Endodermal cell (in vitro differentiated cells): ENCODE data around the gene DCLRE1C. TPM values are rescaled to one million over a fixed set of nuclear protein-coding genes. Genes with fewer than 3 reads are reported as not detected.
A peak's percentile ranks its signal among the peaks of the same experiment; 100 is the strongest.

Experiments
- DNase-seq: peaks from one replicate; pipeline ENCODE4 v3.0.0-alpha.2; 2017
- H3K27ac ChIP-seq: 2 replicates; pipeline ENCODE4 v1.5.1; 2013; ENCODE audit warnings: mild to moderate bottlenecking, low read depth, low read length, moderate library complexity
- H3K27me3 ChIP-seq: 2 replicates; pipeline ENCODE4 v1.6.1; 2013; ENCODE audit warnings: mild to moderate bottlenecking, low read length, moderate library complexity; ENCODE audit not compliant: insufficient read depth, control insufficient read depth, poor library complexity, severe bottlenecking
- H3K36me3 ChIP-seq: 2 replicates; pipeline ENCODE4 v1.7.0; 2013; ENCODE audit warnings: mild to moderate bottlenecking, low read length, moderate library complexity; ENCODE audit not compliant: control insufficient read depth, insufficient read depth
- H3K4me1 ChIP-seq: one replicate; pipeline ENCODE4 v1.7.0; 2013; ENCODE audit warnings: low read length; ENCODE audit not compliant: control insufficient read depth, insufficient read depth
- H3K4me3 ChIP-seq: 2 replicates; pipeline ENCODE4 v1.5.1; 2013; ENCODE audit warnings: mild to moderate bottlenecking, low read length, moderate library complexity
- H3K9ac ChIP-seq: 2 replicates; pipeline ENCODE4 v1.6.1; 2013; ENCODE audit warnings: mild to moderate bottlenecking, low read length, moderate library complexity; ENCODE audit not compliant: poor library complexity, severe bottlenecking; ENCODE audit errors: extremely low read depth
- H3K9me3 ChIP-seq: 2 replicates; pipeline ENCODE4 v1.6.1; 2013; ENCODE audit warnings: mild to moderate bottlenecking, low read length, moderate library complexity; ENCODE audit not compliant: control insufficient read depth
- H3K27ac Mint-ChIP-seq: 2 replicates; pipeline ENCODE4 v1.8.0; 2020; ENCODE audit warnings: mixed read lengths
- H3K27me3 Mint-ChIP-seq: 2 replicates; pipeline ENCODE4 v1.8.0; 2021; ENCODE audit warnings: mild to moderate bottlenecking, mixed read lengths; ENCODE audit not compliant: insufficient read depth
- H3K36me3 Mint-ChIP-seq: 2 replicates; pipeline ENCODE4 v1.8.0; 2020; ENCODE audit warnings: low read depth, mixed read lengths
- H3K4me1 Mint-ChIP-seq: 2 replicates; pipeline ENCODE4 v1.8.0; 2020; ENCODE audit warnings: mixed read lengths
- H3K4me3 Mint-ChIP-seq: 2 replicates; pipeline ENCODE4 v1.8.0; 2020; ENCODE audit warnings: mild to moderate bottlenecking, moderate library complexity, mixed read lengths
- H3K9me3 Mint-ChIP-seq: 2 replicates; pipeline ENCODE4 v1.8.0; 2020; ENCODE audit warnings: mild to moderate bottlenecking, mixed read lengths
- CTCF ChIP-seq: fragments of 200-600 bp; sonication (generic); conservative IDR thresholded peaks from 2 replicates; pipeline ENCODE4 v1.5.0; 2021; ENCODE audit warnings: antibody characterized with exemption, mild to moderate bottlenecking
- WGBS, 2 experiments: methylation state at CpG; one replicate each; pipeline versions ENCODE4 v1.1.5 to v1.1.7; 2013; ENCODE audit warnings: missing lambda C conversion rate in 2 of 2, mixed read lengths in 1 of 2; ENCODE audit not compliant: insufficient coverage in 1 of 2, insufficient read length in 1 of 2; 5-methylcytosine and 5-hydroxymethylcytosine counted together
- total RNA-seq, 2 donors: library from RNA; stranded (reverse); fragmentation: NEBNext Ultra II Directional in 1 of 2; extraction: Animal tissue kit (Norgen Biotek cat#: 25700) in 1 of 2; gene quantifications; 2 replicates in 1 of 2; 3 replicates in 1 of 2; pipeline ENCODE4 v1.2.1, GENCODE V29; 2021

DCLRE1C gene
- total RNA-seq, 2 donors from 2014 or later: 5.2 to 10.0 TPM

GRCh38 chr10:14954934-14955333 is 1.0 kb upstream of the DCLRE1C start:
- peaks cover 47% of the 10 kb centered on the region for H3K27me3 ChIP-seq
- H3K27ac ChIP-seq: no peak overlapping the region
- no peak for TF ChIP-seq CTCF
- no peak overlapping the region for H3K27ac Mint-ChIP-seq
- peaks cover 7% of the 10 kb centered on the region for H3K9me3 Mint-ChIP-seq
- peak overlapping the region; percentile 86 for H3K4me3 ChIP-seq
- WGBS, 2 experiments: 94 to 97% methylated on average over 18 to 19 of the region's 19 CpGs
- peaks cover 41% of the 10 kb centered on the region for H3K27me3 Mint-ChIP-seq
- H3K9me3 ChIP-seq: no peaks in the 10 kb centered on the region
- H3K36me3 Mint-ChIP-seq: peaks cover 4% of the 10 kb centered on the region
- peak overlapping the region; percentile 78 for H3K4me3 Mint-ChIP-seq
- no peaks in the 10 kb centered on the region for H3K4me1 ChIP-seq
- peaks cover 14% of the 10 kb centered on the region for H3K4me1 Mint-ChIP-seq
- DNase-seq: no peak
- no peaks in the 10 kb centered on the region for H3K36me3 ChIP-seq
- H3K9ac ChIP-seq: no peak overlapping the region

- no peak overlapping the region for H3K27ac ChIP-seq
These were observed 384 bp downstream of the DCLRE1C start for GRCh38 chr10:14953424-14954000.

GRCh38 chr10:14952851-14953423 is 959 bp downstream of the DCLRE1C start:
- WGBS, 2 experiments: 3 to 5% methylated on average over 5 to 10 of the region's 10 CpGs
- peaks cover 40% of the 10 kb centered on the region for H3K27me3 Mint-ChIP-seq

More at GRCh38 chr10:14953424-14954000, 384 bp downstream of the DCLRE1C start:
- Histone ChIP-seq H3K4me3 (peak overlapping the region; percentile 86), H3K36me3 (no peaks in the 10 kb centered on the region), H3K27me3 (peaks cover 56% of the 10 kb centered on the region), H3K9ac (peak overlapping the region; percentile 13), H3K9me3 (no peaks in the 10 kb centered on the region), H3K4me1 (no peaks in the 10 kb centered on the region)
- 1% methylated on average over 32 of the region's 32 CpGs; no CpG with 5 or more reads in 1 of the 2 experiments for WGBS, 2 experiments
- TF ChIP-seq CTCF: no peak
- Mint-ChIP-seq H3K9me3 (peaks cover 4% of the 10 kb centered on the region), H3K4me3 (peak overlapping the region; percentile 78), H3K27me3 (peaks cover 41% of the 10 kb centered on the region), H3K4me1 (peaks cover 13% of the 10 kb centered on the region), H3K36me3 (peaks cover 6% of the 10 kb centered on the region), H3K27ac (peak overlapping the region; percentile 96)
- DNase-seq: no peak

More at GRCh38 chr10:14952851-14953423, 959 bp downstream of the DCLRE1C start:
- peak; percentile 82 for DNase-seq
- Histone ChIP-seq H3K9me3 (no peaks in the 10 kb centered on the region), H3K36me3 (no peaks in the 10 kb centered on the region), H3K27ac (no peak overlapping the region), H3K9ac (peak overlapping the region; percentile 13), H3K27me3 (peaks cover 56% of the 10 kb centered on the region), H3K4me1 (no peaks in the 10 kb centered on the region), H3K4me3 (peak overlapping the region; percentile 86)
- Mint-ChIP-seq H3K4me3 (peak overlapping the region; percentile 78), H3K4me1 (peaks cover 13% of the 10 kb centered on the region), H3K36me3 (peaks cover 11% of the 10 kb centered on the region), H3K27ac (peak overlapping the region; percentile 96), H3K9me3 (peaks cover 2% of the 10 kb centered on the region)
- TF ChIP-seq CTCF: no peak
